GM12874 (cell line): ENCODE results near the gene MS4A2.
A peak's percentile ranks its signal among the peaks of the same experiment; 100 is the strongest.

ENCODE experiments used
- CTCF ChIP-seq: IDR thresholded peaks from 2 replicates; pipeline ENCODE4 v1.5.1; 2011; ENCODE audit warnings: low read depth, mild to moderate bottlenecking, control low read depth, low read length, moderate library complexity; ENCODE audit not compliant: insufficient read depth

MS4A2 gene

GRCh38 chr11:60129853-60130252, 41.4 kb downstream of the MS4A2 start:
- TF ChIP-seq CTCF, result no peak

- TF ChIP-seq CTCF, result peak; percentile 38
Measured at GRCh38 chr11:60130496-60130895, 42.0 kb downstream of the MS4A2 start.

GRCh38 chr11:60131912-60132311, 43.4 kb downstream of the MS4A2 start:
- TF ChIP-seq CTCF, result no peak

- no peak for TF ChIP-seq CTCF
Measured at GRCh38 chr11:60133917-60134316, 45.5 kb downstream of the MS4A2 start.

- TF ChIP-seq CTCF, result no peak
Measured at GRCh38 chr11:60143768-60144167, 55.3 kb downstream of the MS4A2 start.

- TF ChIP-seq CTCF, result no peak
Measured at GRCh38 chr11:60145677-60146076, 57.2 kb downstream of the MS4A2 start.
